ENCODE results near the gene CCNJ.

CCNJ gene

DNA sequence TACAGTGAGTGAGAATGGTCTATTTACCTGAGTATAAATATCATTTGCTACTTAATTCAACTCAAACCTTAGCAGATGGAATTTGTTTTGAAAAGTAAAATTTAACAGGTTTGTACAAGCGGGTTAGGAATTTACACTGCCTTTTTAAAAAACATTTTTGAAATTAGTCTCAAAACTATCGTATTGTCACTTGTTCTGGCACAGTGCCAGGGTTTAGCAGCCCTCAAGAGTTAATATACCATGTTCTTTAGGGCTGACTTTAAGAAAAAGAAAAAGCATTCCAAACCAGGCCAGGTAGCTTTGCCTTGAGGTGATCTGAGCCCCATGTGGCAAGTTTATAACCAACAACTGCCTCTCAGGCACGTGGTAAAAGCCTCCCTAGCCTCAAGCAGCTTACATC lies 17.8 kb downstream of the CCNJ start:
- DNase-seq: no peak

DNA sequence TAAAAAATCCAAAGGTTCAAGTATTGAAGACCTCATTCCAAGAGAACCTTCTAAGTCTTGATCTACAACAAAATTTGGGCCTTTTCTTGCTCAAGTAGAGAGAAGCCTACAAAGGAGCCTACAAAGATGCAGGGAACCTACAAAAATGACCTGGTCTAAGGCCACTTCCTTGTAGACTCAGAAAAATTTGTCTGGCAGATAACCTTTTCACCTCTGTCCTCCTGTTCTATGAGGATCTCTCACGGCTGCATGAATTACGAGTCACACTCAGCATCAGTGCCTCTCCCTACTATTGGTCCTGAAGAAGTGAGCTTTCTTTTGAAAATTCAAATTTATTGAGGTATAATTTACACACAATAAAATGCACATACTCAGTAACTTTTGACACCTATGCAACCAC lies 29.3 kb downstream of the CCNJ start:
- DNase-seq: no peak

DNA sequence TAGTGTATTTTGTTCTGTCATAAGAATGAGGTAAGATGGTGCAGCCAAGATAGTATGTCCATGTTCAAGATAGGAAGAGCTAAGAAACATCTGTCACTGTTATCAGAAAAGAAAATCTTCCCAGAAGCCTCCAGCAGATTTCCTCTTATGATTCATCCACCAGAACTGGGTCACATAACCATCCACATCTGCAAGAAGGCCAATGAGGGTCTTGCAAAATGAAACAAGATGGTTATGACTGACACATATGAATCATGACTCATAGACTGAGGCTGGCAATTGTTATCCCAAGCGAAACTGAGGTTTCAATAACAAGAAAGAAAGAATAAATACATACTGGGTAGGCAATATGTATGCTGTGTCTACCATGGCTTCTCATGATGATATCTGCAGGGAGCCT lies 30.3 kb downstream of the CCNJ start:
- DNase-seq: no peak

- no peak for DNase-seq
These were observed 31.4 kb downstream of the CCNJ start for GRCh38 chr10:96074776-96075175.

GRCh38 chr10:96075977-96076376 lies 32.6 kb downstream of the CCNJ start:
- peak; percentile 6 for DNase-seq

- DNase-seq: no peak
These were observed 33.8 kb downstream of the CCNJ start for GRCh38 chr10:96077156-96077555.

DNA sequence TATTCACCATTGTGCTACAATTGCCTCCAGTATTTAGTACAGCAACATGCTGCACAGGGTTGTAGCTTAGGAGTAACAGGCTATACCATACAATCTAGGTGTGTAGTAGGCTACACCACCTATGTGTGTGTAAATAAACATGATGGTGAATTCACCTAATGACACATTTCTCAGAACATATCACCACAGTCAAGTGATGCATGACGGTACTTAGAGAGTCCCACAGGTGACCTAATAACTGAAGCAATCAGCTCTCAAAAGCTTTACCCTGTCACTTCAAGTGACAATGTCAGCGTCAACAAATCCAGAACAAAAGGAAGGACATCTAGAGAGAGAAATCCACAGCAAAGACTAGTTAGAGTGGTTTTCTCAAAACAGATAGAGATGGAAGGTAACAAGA lies 38.8 kb downstream of the CCNJ start:
- no peak for DNase-seq

DNA sequence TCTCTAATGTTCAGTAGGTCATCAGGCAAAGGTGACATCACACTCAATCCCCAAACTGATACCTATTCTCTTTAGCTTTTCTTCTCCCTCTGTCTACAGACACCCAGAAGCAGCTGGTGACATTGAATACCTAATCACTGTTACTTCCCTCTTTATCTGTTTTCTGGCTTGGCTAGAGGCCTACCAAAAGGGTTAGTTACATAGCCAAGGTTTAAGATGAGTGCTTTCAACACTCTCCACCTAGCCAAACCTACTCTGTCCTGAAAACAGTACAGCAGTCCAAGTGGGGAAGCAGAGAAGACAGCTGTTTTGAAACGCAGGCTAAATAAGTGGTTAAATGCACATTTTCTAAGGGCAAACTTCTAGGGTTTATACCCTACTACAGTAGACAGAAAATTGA lies 39.4 kb downstream of the CCNJ start:
- DNase-seq: no peak

- DNase-seq: no peak
These were observed 45.7 kb downstream of the CCNJ start for GRCh38 chr10:96089116-96089515.

DNA sequence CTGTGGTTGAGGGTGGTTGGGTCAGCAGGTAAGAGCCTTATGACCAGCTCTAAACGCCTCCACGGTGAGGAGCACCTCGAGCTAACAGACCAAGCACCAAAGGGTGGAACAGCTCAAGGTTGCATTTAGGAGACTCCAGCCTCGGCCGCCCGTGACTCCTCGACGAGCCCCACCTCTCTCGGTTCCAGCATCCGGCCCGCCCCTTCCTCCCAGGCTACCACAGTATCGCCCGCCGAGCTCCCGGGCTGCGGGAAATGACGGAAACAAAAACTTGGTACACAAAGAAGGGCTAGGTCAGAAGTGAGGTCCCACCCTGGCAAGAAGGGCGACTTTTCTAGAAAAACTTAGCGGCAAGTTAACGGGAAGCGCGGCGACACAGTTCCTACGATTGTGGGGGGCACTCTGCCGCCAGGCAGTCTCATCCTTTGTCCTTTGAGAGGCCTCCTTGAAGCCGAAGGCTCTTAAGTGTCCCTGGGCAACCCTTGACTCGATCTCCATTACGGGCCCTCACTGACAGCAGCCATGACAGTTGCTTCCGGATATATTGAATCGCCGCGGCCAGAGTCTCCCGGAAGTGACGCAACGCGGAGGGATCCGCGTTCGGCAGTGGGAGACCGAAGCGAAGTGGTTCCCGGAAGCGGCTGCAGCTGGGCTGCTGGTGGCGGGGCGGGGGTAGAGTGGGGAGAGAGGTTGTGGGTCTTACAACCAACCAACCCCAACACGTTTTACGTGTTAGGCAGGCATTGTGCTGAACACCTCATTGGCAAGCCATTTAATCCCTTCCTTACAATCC lies 46.5 kb downstream of the CCNJ start:
- peak; percentile 93 for DNase-seq

- no peak for DNase-seq
These were observed 47.0 kb downstream of the CCNJ start for GRCh38 chr10:96090463-96090800.

- no peak for DNase-seq
These were observed 49.8 kb downstream of the CCNJ start for GRCh38 chr10:96092999-96093767.

- DNase-seq: no peak
These were observed 50.6 kb downstream of the CCNJ start for GRCh38 chr10:96093948-96094347.

DNA sequence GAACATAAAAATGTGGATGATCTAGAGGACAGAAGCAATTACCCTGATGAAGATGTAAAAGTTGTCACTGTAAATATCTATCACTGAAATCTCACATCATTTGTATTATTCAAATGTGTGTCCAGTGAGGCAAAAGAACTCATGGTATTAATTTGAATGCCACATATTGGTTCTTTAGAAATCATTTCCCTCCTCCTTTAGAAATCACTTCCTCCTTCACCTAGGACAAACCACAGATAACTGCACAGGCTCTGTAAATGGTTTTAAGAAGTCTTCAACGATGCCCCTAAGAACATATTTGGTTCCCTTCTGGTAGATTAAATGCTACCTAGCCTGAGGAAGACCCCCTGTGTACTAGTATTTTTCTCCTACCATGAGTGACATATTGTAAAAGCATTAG lies 53.6 kb downstream of the CCNJ start:
- no peak for DNase-seq

- DNase-seq: no peak
These were observed 54.5 kb downstream of the CCNJ start for GRCh38 chr10:96097865-96098264.

DNA sequence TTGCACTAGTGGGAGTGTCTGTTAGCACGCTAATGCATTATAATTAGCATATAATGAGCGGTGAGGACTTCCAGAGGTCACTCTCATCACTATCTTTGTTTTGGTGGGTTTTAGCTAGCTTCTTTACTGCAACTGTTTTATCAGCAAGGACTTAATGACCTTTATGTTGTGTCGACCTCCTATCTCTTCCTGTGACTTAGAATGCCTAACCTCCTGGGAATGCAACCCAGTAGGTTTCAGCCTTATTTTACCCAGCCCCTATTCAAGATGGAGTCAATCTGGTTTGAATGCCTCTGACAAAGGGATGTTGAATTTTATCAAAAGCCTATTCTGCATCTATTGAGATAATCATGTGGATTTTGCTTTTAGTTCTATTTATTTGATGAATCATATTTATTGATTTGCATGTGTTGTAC lies 64.2 kb downstream of the CCNJ start:
- DNase-seq: no peak

Data from NCI-H69 (cell line).